ENCODE measurements around the gene BFAR.
"Not testable (repeated sequence)": the region's sequence is repeated elsewhere in the genome, so short reads cannot be mapped to it uniquely, and the experiment has no call there.

The BFAR gene

GRCh38 chr16:14627078-14627477, 5.7 kb upstream of the BFAR start:
- no peak for TF ChIP-seq CTCF (IDR thresholded peaks at IDR 0.05; ENCODE audit: low read depth, low read length)

GRCh38 chr16:14628806-14629611, 3.7 kb upstream of the BFAR start:
- DNase-seq (ENCODE audit: extremely low read depth, low read depth) = no peak

More at GRCh38 chr16:14627078-14627477, 5.7 kb upstream of the BFAR start:
- no peak for DNase-seq (ENCODE audit: extremely low read depth, low read depth)

GRCh38 chr16:14629612-14629918, 3.2 kb upstream of the BFAR start:
- DNase-seq (ENCODE audit: extremely low read depth, low read depth) = no peak
- TF ChIP-seq CTCF (IDR thresholded peaks at IDR 0.05; ENCODE audit: low read depth, low read length) = no peak

More at GRCh38 chr16:14628806-14629611, 3.7 kb upstream of the BFAR start:
- no peak for TF ChIP-seq CTCF (IDR thresholded peaks at IDR 0.05; ENCODE audit: low read depth, low read length)

- peak; percentile 91 for DNase-seq (ENCODE audit: extremely low read depth, low read depth)
- no peak for TF ChIP-seq CTCF (IDR thresholded peaks at IDR 0.05; ENCODE audit: low read depth, low read length)
Measured at GRCh38 chr16:14629919-14630619, 2.7 kb upstream of the BFAR start, which contains the start of gene PARN. Gene PARN (minus strand): TSS chr16:14630260. CDS start chr16:14630125, 135 bp downstream.

- not testable (repeated sequence) for DNase-seq (ENCODE audit: extremely low read depth, low read depth)
Measured at GRCh38 chr16:14630620-14631330, 2.0 kb upstream of the BFAR start.

DNA sequence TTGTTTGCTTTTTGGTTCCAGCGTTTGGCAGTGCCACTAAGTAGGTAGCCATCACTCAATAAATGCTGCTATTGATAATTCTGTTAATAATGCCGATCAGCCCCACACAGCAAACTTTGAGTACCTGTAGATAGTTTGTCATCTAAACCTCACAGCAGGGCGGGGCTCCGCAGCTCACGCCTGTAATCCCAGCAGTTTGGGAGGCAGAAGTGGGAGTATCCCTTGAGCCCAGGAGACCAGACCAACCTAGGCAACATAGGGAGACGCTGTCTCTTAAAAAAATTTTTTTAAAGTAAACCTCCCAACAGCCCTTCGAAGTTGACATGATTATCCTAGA, 1.6 kb downstream of the BFAR start:
- no peak for TF ChIP-seq CTCF (IDR thresholded peaks at IDR 0.05; ENCODE audit: low read depth, low read length)
- DNase-seq (ENCODE audit: extremely low read depth, low read depth) = no peak

GRCh38 chr16:14635395-14636165, 2.8 kb downstream of the BFAR start:
- no peak for DNase-seq (ENCODE audit: extremely low read depth, low read depth)
- TF ChIP-seq CTCF (IDR thresholded peaks at IDR 0.05; ENCODE audit: low read depth, low read length) = no peak

- not testable (repeated sequence) for DNase-seq (ENCODE audit: extremely low read depth, low read depth)
Measured at GRCh38 chr16:14636179-14636950, 3.6 kb downstream of the BFAR start.

- DNase-seq (ENCODE audit: extremely low read depth, low read depth) = not testable (repeated sequence)
Measured at GRCh38 chr16:14636951-14637240, 4.1 kb downstream of the BFAR start.

Measured in AG09319 (cell line).